ENCODE measurements around the gene ATOX1.
A peak's percentile ranks its signal among the peaks of the same experiment; 100 is the strongest.
"Not testable (repeated sequence)": the region's sequence is repeated elsewhere in the genome, so short reads cannot be mapped to it uniquely, and the experiment has no call there.

Gene ATOX1

GRCh38 chr5:151758430-151759241 is at the start of gene ATOX1:
ATOX1 (minus strand) TSS chr5:151758631; CDS start chr5:151758551, 80 bp downstream.
- DNase-seq (ENCODE audit: low read depth in 2 of 2) = peak; percentile 88 to 89

- no peak for DNase-seq (ENCODE audit: low read depth in 2 of 2)
Measured at GRCh38 chr5:151805414-151806223, 47.2 kb upstream of the ATOX1 start.

- DNase-seq (ENCODE audit: low read depth in 2 of 2) = no peak
Measured at GRCh38 chr5:151800532-151800931, 42.1 kb upstream of the ATOX1 start.

GRCh38 chr5:151799407-151799806 is 41.0 kb upstream of the ATOX1 start:
- DNase-seq (ENCODE audit: low read depth in 2 of 2) = no peak

- DNase-seq (ENCODE audit: low read depth in 2 of 2) = no peak
Measured at GRCh38 chr5:151798674-151799073, 40.2 kb upstream of the ATOX1 start.

- DNase-seq (ENCODE audit: low read depth in 2 of 2) = no peak
Measured at GRCh38 chr5:151795426-151795825, 37.0 kb upstream of the ATOX1 start.

GRCh38 chr5:151793358-151793757 is 34.9 kb upstream of the ATOX1 start:
- DNase-seq (ENCODE audit: low read depth in 2 of 2) = no peak

- DNase-seq (ENCODE audit: low read depth in 2 of 2) = no peak
Measured at GRCh38 chr5:151787817-151788216, 29.4 kb upstream of the ATOX1 start.

- DNase-seq (ENCODE audit: low read depth in 2 of 2) = no peak
Measured at GRCh38 chr5:151786468-151786867, 28.0 kb upstream of the ATOX1 start.

- no peak for DNase-seq (ENCODE audit: low read depth in 2 of 2)
Measured at GRCh38 chr5:151784141-151784540, 25.7 kb upstream of the ATOX1 start.

GRCh38 chr5:151783664-151784063 is 25.2 kb upstream of the ATOX1 start:
- not testable (repeated sequence) for DNase-seq (ENCODE audit: low read depth in 2 of 2)

- DNase-seq (ENCODE audit: low read depth in 2 of 2) = no peak
Measured at GRCh38 chr5:151781201-151781600, 22.8 kb upstream of the ATOX1 start.

GRCh38 chr5:151780348-151780747 is 21.9 kb upstream of the ATOX1 start:
- no peak for DNase-seq (ENCODE audit: low read depth in 2 of 2)

GRCh38 chr5:151779531-151780125 is 21.2 kb upstream of the ATOX1 start:
- no peak for DNase-seq (ENCODE audit: low read depth in 2 of 2)

GRCh38 chr5:151775025-151775606 is 16.7 kb upstream of the ATOX1 start:
- no peak for DNase-seq (ENCODE audit: low read depth in 2 of 2)

GRCh38 chr5:151773951-151774350 is 15.5 kb upstream of the ATOX1 start:
- no peak for DNase-seq (ENCODE audit: low read depth in 2 of 2)

GRCh38 chr5:151772846-151773561 is 14.6 kb upstream of the ATOX1 start:
- no peak for DNase-seq (ENCODE audit: low read depth in 2 of 2)

- peak in 1 of 2 donors; percentile 12 for DNase-seq (ENCODE audit: low read depth in 2 of 2)
Measured at GRCh38 chr5:151772029-151772845, 13.8 kb upstream of the ATOX1 start.

GRCh38 chr5:151771259-151772028 is 13.0 kb upstream of the ATOX1 start, which contains the start of gene G3BP1:
G3BP1 (plus strand) TSS chr5:151771954; CDS start chr5:151786621, 14,667 bp downstream.
- peak; percentile 96 for DNase-seq (ENCODE audit: low read depth in 2 of 2)

Measured in stimulated activated CD4-positive, alpha-beta T cell treated with anti-CD3 and anti-CD28 coated beads, Interleukin-1b, Interleukin-23, amount 100 ng/mL, for 4 hours (primary cell).